K562 (cell line): ENCODE results near the gene ADNP2.

ENCODE experiments used
- ADNP ChIP-seq: fragments of 200-800 bp; sonication (Bioruptor generic); IDR thresholded peaks from 2 replicates; pipeline ENCODE4 v1.6.1; 2016; ENCODE audit warnings: missing genetic modification characterization, missing compliant biosample characterization
- ATF2 ChIP-seq: sonication (generic); formaldehyde crosslinking; IDR thresholded peaks from 2 replicates; pipeline ENCODE4 v1.8.1; 2022; ENCODE audit warnings: missing genetic modification reagents
- CTCF ChIP-seq, 3 experiments: IDR thresholded peaks in 2 of 3; conservative IDR thresholded peaks in 1 of 3; 2 replicates each; pipeline ENCODE4 v1.5.1; 2011 to 2012; ENCODE audit warnings: low read length in 3 of 3, mild to moderate bottlenecking in 3 of 3, control low read depth in 2 of 3, improper control_type of control experiment in 1 of 3, inconsistent platforms in 1 of 3, low read depth in 1 of 3, mixed read lengths in 1 of 3, moderate library complexity in 1 of 3; ENCODE audit not compliant: insufficient read depth in 2 of 3
- ESRRA ChIP-seq: fragments of 450-650 bp; IDR thresholded peaks from 2 replicates; pipeline ENCODE4 v1.6.1; 2014; ENCODE audit warnings: low read depth, mild to moderate bottlenecking, moderate library complexity, borderline replicate concordance
- FOXK1 ChIP-seq: sonication (generic); formaldehyde crosslinking; IDR thresholded peaks from 2 replicates; pipeline ENCODE4 v1.8.0; 2022; ENCODE audit warnings: missing genetic modification reagents, mild to moderate bottlenecking, borderline replicate concordance
- POLR2A ChIP-seq: fragments of 450-650 bp; conservative IDR thresholded peaks from 2 replicates; pipeline ENCODE4 v1.6.1; 2016
- POLR2G ChIP-seq: fragments of 200-400 bp; formaldehyde crosslinking; IDR thresholded peaks from 2 replicates; pipeline ENCODE4 v1.6.1; 2017; ENCODE audit warnings: low read depth, mild to moderate bottlenecking, antibody characterized with exemption, low read length, moderate library complexity
- TCF7 ChIP-seq: sonication (generic); IDR thresholded peaks from 2 replicates; pipeline ENCODE4 v1.6.1; 2016; ENCODE audit warnings: antibody characterized with exemption, borderline replicate concordance
- ZBTB40 ChIP-seq, 2 experiments: fragments of 450-650 bp in 1 of 2; sonication (generic) in 1 of 2; formaldehyde crosslinking in 1 of 2; IDR thresholded peaks; 2 replicates each; pipeline versions ENCODE4 v1.7.1 to v1.9.0; 2016 to 2022; ENCODE audit warnings: inconsistent platforms in 1 of 2, mild to moderate bottlenecking in 1 of 2, missing genetic modification reagents in 1 of 2

GRCh38 chr18:80132180-80132812, 23.2 kb downstream of the ADNP2 start:
- TF ChIP-seq POLR2G: no peak
- no peak for TF ChIP-seq FOXK1 (CRISPR knock-in tag)
- TF ChIP-seq CTCF (IDR thresholded peaks at IDR 0.05 in 2 of 3, conservative IDR thresholded peaks at IDR 0.05 in 1 of 3; ENCODE audit: insufficient read depth in 2 of 3, low read depth in 1 of 3, low read length in 3 of 3): no peak
- no peak for TF ChIP-seq ESRRA
- TF ChIP-seq ATF2 (CRISPR knock-in tag): no peak
- no peak for TF ChIP-seq POLR2A
- TF ChIP-seq ADNP (tag): no peak
- TF ChIP-seq TCF7: no peak
- no peak for TF ChIP-seq ZBTB40 (IDR thresholded peaks at IDR 0.05)
- TF ChIP-seq ZBTB40 (CRISPR knock-in tag; IDR thresholded peaks at IDR 0.05): no peak
